GM19035 (cell line): Measurements from ENCODE around the gene IDH3A.

Source experiments
- ATAC-seq: cut with Tn5 transposase; IDR thresholded peaks from one replicate; pipeline ENCODE4 v1.9.1; 2021; ENCODE audit not compliant: unreplicated experiment

The IDH3A gene

GRCh38 chr15:78201281-78202190 lies 52.4 kb downstream of the IDH3A start:
- no peak for ATAC-seq

- ATAC-seq, result no peak
Observed at GRCh38 chr15:78203346-78204225, 54.4 kb downstream of the IDH3A start.

GRCh38 chr15:78204351-78205309 lies 55.5 kb downstream of the IDH3A start:
- no peak for ATAC-seq

- ATAC-seq, result no peak
Observed at GRCh38 chr15:78205337-78205736, 56.2 kb downstream of the IDH3A start.

- ATAC-seq, result no peak
Observed at GRCh38 chr15:78205856-78206255, 56.7 kb downstream of the IDH3A start.

- ATAC-seq, result no peak
Observed at GRCh38 chr15:78206326-78207109, 57.4 kb downstream of the IDH3A start.

GRCh38 chr15:78207110-78207458 lies 57.9 kb downstream of the IDH3A start:
- ATAC-seq, result no peak

GRCh38 chr15:78207641-78208340 lies 58.6 kb downstream of the IDH3A start:
- no peak for ATAC-seq

- ATAC-seq, result no peak
Observed at GRCh38 chr15:78208341-78208844, 59.2 kb downstream of the IDH3A start.

- ATAC-seq, result no peak
Observed at GRCh38 chr15:78208887-78209645, 59.9 kb downstream of the IDH3A start.

GRCh38 chr15:78209646-78210348 lies 60.6 kb downstream of the IDH3A start:
- ATAC-seq, result no peak

GRCh38 chr15:78210349-78210717 lies 61.2 kb downstream of the IDH3A start:
- no peak for ATAC-seq

GRCh38 chr15:78211189-78211921 lies 62.2 kb downstream of the IDH3A start:
- ATAC-seq, result no peak

GRCh38 chr15:78212008-78212407 lies 62.8 kb downstream of the IDH3A start:
- no peak for ATAC-seq

GRCh38 chr15:78212546-78213424 lies 63.6 kb downstream of the IDH3A start:
- ATAC-seq, result no peak

GRCh38 chr15:78213425-78213750 lies 64.2 kb downstream of the IDH3A start:
- ATAC-seq, result no peak
